Measurements from ENCODE around the gene LBR. TPM values are rescaled to one million over a fixed set of nuclear protein-coding genes. Genes with fewer than 3 reads are reported as not detected.

LBR gene
- total RNA-seq, 1 donor from 2014 or later, result 176 TPM

GRCh38 chr1:225431081-225431863, 3.4 kb upstream of the LBR start:
- H3K36me3 Mint-ChIP-seq (ENCODE audit: low read depth), result peaks cover 5% of the 10 kb centered on the region
- no peak overlapping the region for H3K27ac Mint-ChIP-seq
- no peaks in the 10 kb centered on the region for H3K9me3 Mint-ChIP-seq
- DNase-seq (ENCODE audit: low spot score), result no peak
- H3K4me3 Mint-ChIP-seq, result no peak overlapping the region
- H3K27me3 Mint-ChIP-seq (ENCODE audit: insufficient read depth), result no peaks in the 10 kb centered on the region
- H3K4me1 Mint-ChIP-seq (ENCODE audit: low read depth), result peaks cover 32% of the 10 kb centered on the region
- intact Hi-C loops (cut with micrococcal nuclease), result no loop called here

- peak overlapping the region; percentile 49 for H3K27ac Mint-ChIP-seq
- H3K4me3 Mint-ChIP-seq, result no peak overlapping the region
- DNase-seq (ENCODE audit: low spot score), result no peak
- H3K9me3 Mint-ChIP-seq, result no peaks in the 10 kb centered on the region
- intact Hi-C loops (cut with micrococcal nuclease), result no loop called here
- no peaks in the 10 kb centered on the region for H3K27me3 Mint-ChIP-seq (ENCODE audit: insufficient read depth)
- peaks cover 36% of the 10 kb centered on the region for H3K4me1 Mint-ChIP-seq (ENCODE audit: low read depth)
- peaks cover 5% of the 10 kb centered on the region for H3K36me3 Mint-ChIP-seq (ENCODE audit: low read depth)
These were observed 2.5 kb upstream of the LBR start for GRCh38 chr1:225430301-225430700.

- peaks cover 49% of the 10 kb centered on the region for H3K4me1 Mint-ChIP-seq (ENCODE audit: low read depth)
- H3K36me3 Mint-ChIP-seq (ENCODE audit: low read depth), result peaks cover 7% of the 10 kb centered on the region
- intact Hi-C loops (cut with micrococcal nuclease), result loop anchor here (1.0 to 10.0 kb wide), 9 partner anchors 15 to 994 kb away; partner anchors contain the start of genes PARP1, PYCR2, SDE2 and SRP9
- no peak for DNase-seq (ENCODE audit: low spot score)
- no peaks in the 10 kb centered on the region for H3K27me3 Mint-ChIP-seq (ENCODE audit: insufficient read depth)
- peak overlapping the region; percentile 83 for H3K4me3 Mint-ChIP-seq
- no peaks in the 10 kb centered on the region for H3K9me3 Mint-ChIP-seq
- peak overlapping the region; percentile 90 for H3K27ac Mint-ChIP-seq
These were observed 1.1 kb upstream of the LBR start for GRCh38 chr1:225428881-225429455.

- H3K4me1 Mint-ChIP-seq (ENCODE audit: low read depth), result peaks cover 56% of the 10 kb centered on the region
- H3K27me3 Mint-ChIP-seq (ENCODE audit: insufficient read depth), result no peaks in the 10 kb centered on the region
- DNase-seq (ENCODE audit: low spot score), result peak; percentile 94
- H3K27ac Mint-ChIP-seq, result peak overlapping the region; percentile 90
- intact Hi-C loops (cut with micrococcal nuclease), result loop anchor here (1.0 to 10.0 kb wide), 9 partner anchors 16 to 993 kb away; partner anchors contain the start of genes PARP1, PYCR2, SDE2 and SRP9
- peak overlapping the region; percentile 83 for H3K4me3 Mint-ChIP-seq
- H3K36me3 Mint-ChIP-seq (ENCODE audit: low read depth), result peaks cover 14% of the 10 kb centered on the region
- no peaks in the 10 kb centered on the region for H3K9me3 Mint-ChIP-seq
These were observed 436 bp upstream of the LBR start for GRCh38 chr1:225428068-225428880.

- H3K4me3 Mint-ChIP-seq, result peak overlapping the region; percentile 89
- peaks cover 26% of the 10 kb centered on the region for H3K36me3 Mint-ChIP-seq (ENCODE audit: low read depth)
- no peaks in the 10 kb centered on the region for H3K9me3 Mint-ChIP-seq
- H3K4me1 Mint-ChIP-seq (ENCODE audit: low read depth), result peaks cover 72% of the 10 kb centered on the region
- peak overlapping the region; percentile 74 for H3K27ac Mint-ChIP-seq
- DNase-seq (ENCODE audit: low spot score), result no peak
- intact Hi-C loops (cut with micrococcal nuclease), result loop anchor here (1.0 to 10.0 kb wide), 3 partner anchors 8 to 992 kb away; partner anchors contain the start of genes PARP1 and WDR26
- no peaks in the 10 kb centered on the region for H3K27me3 Mint-ChIP-seq (ENCODE audit: insufficient read depth)
These were observed 1.2 kb downstream of the LBR start for GRCh38 chr1:225426395-225427234.

GRCh38 chr1:225425201-225425786, 2.5 kb downstream of the LBR start:
- peak overlapping the region; percentile 74 for H3K27ac Mint-ChIP-seq
- H3K4me1 Mint-ChIP-seq (ENCODE audit: low read depth), result peaks cover 77% of the 10 kb centered on the region
- intact Hi-C loops (cut with micrococcal nuclease), result loop anchor here (5.0 to 10.0 kb wide), 2 partner anchors 982 to 990 kb away; partner anchors contain the start of genes PARP1 and WDR26
- no peaks in the 10 kb centered on the region for H3K9me3 Mint-ChIP-seq
- no peaks in the 10 kb centered on the region for H3K27me3 Mint-ChIP-seq (ENCODE audit: insufficient read depth)
- no peak for DNase-seq (ENCODE audit: low spot score)
- peak overlapping the region; percentile 89 for H3K4me3 Mint-ChIP-seq
- H3K36me3 Mint-ChIP-seq (ENCODE audit: low read depth), result peaks cover 32% of the 10 kb centered on the region

GRCh38 chr1:225424562-225425200, 3.2 kb downstream of the LBR start:
- intact Hi-C loops (cut with micrococcal nuclease), result loop anchor here (5.0 to 10.0 kb wide), 2 partner anchors 983 to 990 kb away; partner anchors contain the start of genes PARP1 and WDR26
- H3K36me3 Mint-ChIP-seq (ENCODE audit: low read depth), result peaks cover 35% of the 10 kb centered on the region
- peaks cover 75% of the 10 kb centered on the region for H3K4me1 Mint-ChIP-seq (ENCODE audit: low read depth)
- H3K27ac Mint-ChIP-seq, result peak overlapping the region; percentile 74
- H3K27me3 Mint-ChIP-seq (ENCODE audit: insufficient read depth), result no peaks in the 10 kb centered on the region
- H3K4me3 Mint-ChIP-seq, result peak overlapping the region; percentile 89
- DNase-seq (ENCODE audit: low spot score), result no peak
- H3K9me3 Mint-ChIP-seq, result no peaks in the 10 kb centered on the region

GRCh38 chr1:225423518-225423855, 4.4 kb downstream of the LBR start:
- Mint-ChIP-seq H3K27ac (peak overlapping the region; percentile 37), H3K4me3 (peak overlapping the region; percentile 9), H3K27me3 (ENCODE audit: insufficient read depth) (no peaks in the 10 kb centered on the region), H3K9me3 (no peaks in the 10 kb centered on the region), H3K36me3 (ENCODE audit: low read depth) (peaks cover 41% of the 10 kb centered on the region), H3K4me1 (ENCODE audit: low read depth) (peaks cover 70% of the 10 kb centered on the region)
- DNase-seq (ENCODE audit: low spot score), result no peak
- intact Hi-C loops (cut with micrococcal nuclease), result loop anchor here (10.0 kb wide), 1 partner anchor 989 kb away; the partner anchor contains the start of gene WDR26

- intact Hi-C loops (cut with micrococcal nuclease), result loop anchor here (10.0 kb wide), 1 partner anchor 988 kb away; the partner anchor contains the start of gene WDR26
- Mint-ChIP-seq H3K27ac (peak overlapping the region; percentile 37), H3K27me3 (ENCODE audit: insufficient read depth) (no peaks in the 10 kb centered on the region), H3K4me3 (no peak overlapping the region), H3K4me1 (ENCODE audit: low read depth) (peaks cover 72% of the 10 kb centered on the region), H3K36me3 (ENCODE audit: low read depth) (peaks cover 42% of the 10 kb centered on the region), H3K9me3 (no peaks in the 10 kb centered on the region)
- no peak for DNase-seq (ENCODE audit: low spot score)
These were observed 4.9 kb downstream of the LBR start for GRCh38 chr1:225422795-225423517.

GRCh38 chr1:225422031-225422605, 5.7 kb downstream of the LBR start:
- no peak for DNase-seq (ENCODE audit: low spot score)
- Mint-ChIP-seq H3K36me3 (ENCODE audit: low read depth) (peaks cover 48% of the 10 kb centered on the region), H3K4me3 (no peak overlapping the region), H3K27ac (peak overlapping the region; percentile 19), H3K4me1 (ENCODE audit: low read depth) (peaks cover 72% of the 10 kb centered on the region), H3K27me3 (ENCODE audit: insufficient read depth) (no peaks in the 10 kb centered on the region), H3K9me3 (no peaks in the 10 kb centered on the region)
- intact Hi-C loops (cut with micrococcal nuclease), result loop anchor here (10.0 kb wide), 1 partner anchor 987 kb away; the partner anchor contains the start of gene WDR26

All from activated T-helper 1 cell treated with anti-CD3 and anti-CD28 coated beads, Interleukin-12 subunit alpha, Interleukin-12 subunit beta, Interleukin-2, Interleukin-4 antibody, amounts not matched to agents 30 ng/mL and 10 ng/mL and 1 ng/mL, durations not matched to agents 14 hours and 24 hours and 36 hours (primary cell).